MG63 (cell line): ENCODE data around the gene RANBP9. TPM values are rescaled to one million over a fixed set of nuclear protein-coding genes. Genes with fewer than 3 reads are reported as not detected.

Experiments used
- DNase-seq: peaks from one replicate; pipeline ENCODE4 v3.0.0-alpha.2; 2020
- H3K27me3 ChIP-seq: fragments of 250-450 bp; sonication (Bioruptor Pico); 2 replicates; pipeline ENCODE4 v1.5.1; 2020; ENCODE audit warnings: mild to moderate bottlenecking, moderate library complexity
- H3K36me3 ChIP-seq: fragments of 250-450 bp; sonication (Bioruptor Pico); 2 replicates; pipeline ENCODE4 v1.5.1; 2020; ENCODE audit warnings: mild to moderate bottlenecking, moderate library complexity
- H3K4me3 ChIP-seq: fragments of 250-450 bp; sonication (Bioruptor Pico); 2 replicates; pipeline ENCODE4 v1.5.1; 2020; ENCODE audit warnings: mild to moderate bottlenecking, moderate library complexity
- H3K9me3 ChIP-seq: fragments of 250-450 bp; sonication (Bioruptor Pico); 2 replicates; pipeline ENCODE4 v1.5.1; 2020; ENCODE audit warnings: mild to moderate bottlenecking, moderate library complexity
- total RNA-seq: library from RNA; depleted of rRNA; stranded (reverse); fragments of >200 nt; shearing (Covaris generic); gene quantifications from 2 replicates; pipeline ENCODE4 v1.2.3, GENCODE V29; 2014; ENCODE audit warnings: low replicate concordance; rRNA removed

Gene RANBP9
- total RNA-seq, 1 experiment from 2014 or later, result 45.2 TPM

- Histone ChIP-seq H3K9me3 (peaks cover 9% of the 10 kb centered on the region; the same call in 1 of the 2 replicates), H3K4me3 (peak within 1 kb of the TSS; percentile 74), H3K27me3 (no peaks in the 10 kb centered on the region; the same call in 1 of the 2 replicates), H3K36me3 (peaks cover 6% of the 10 kb centered on the region)
- peak; percentile 93 for DNase-seq
Measured at GRCh38 chr6:13574571-13575376, 136.9 kb downstream of the RANBP9 start, which contains the start of gene SIRT5. SIRT5 (plus strand) TSS chr6:13574601; CDS start chr6:13584111, 9,510 bp downstream.

GRCh38 chr6:13574149-13574570, 137.5 kb downstream of the RANBP9 start:
- Histone ChIP-seq H3K4me3 (peak overlapping the region; percentile 74), H3K36me3 (peaks cover 6% of the 10 kb centered on the region; the same call in 1 of the 2 replicates), H3K9me3 (peaks cover 9% of the 10 kb centered on the region; the same call in 1 of the 2 replicates), H3K27me3 (peaks cover 4% of the 10 kb centered on the region; the same call in 1 of the 2 replicates)
- peak; percentile 98 for DNase-seq

GRCh38 chr6:13573669-13574110, 137.9 kb downstream of the RANBP9 start:
- H3K27me3 ChIP-seq, result peaks cover 6% of the 10 kb centered on the region; the same call in 1 of the 2 replicates
- peaks cover 6% of the 10 kb centered on the region; the same call in 1 of the 2 replicates for H3K36me3 ChIP-seq
- DNase-seq, result peak; percentile 59
- peaks cover 9% of the 10 kb centered on the region; the same call in 1 of the 2 replicates for H3K9me3 ChIP-seq
- H3K4me3 ChIP-seq, result peak overlapping the region; percentile 74

GRCh38 chr6:13572951-13573654, 138.5 kb downstream of the RANBP9 start:
- H3K36me3 ChIP-seq, result peaks cover 6% of the 10 kb centered on the region; the same call in 1 of the 2 replicates
- peaks cover 6% of the 10 kb centered on the region; the same call in 1 of the 2 replicates for H3K27me3 ChIP-seq
- H3K4me3 ChIP-seq, result peak overlapping the region; percentile 74
- peaks cover 9% of the 10 kb centered on the region; the same call in 1 of the 2 replicates for H3K9me3 ChIP-seq
- no peak for DNase-seq

GRCh38 chr6:13572240-13572639, 139.4 kb downstream of the RANBP9 start:
- Histone ChIP-seq H3K27me3 (peaks cover 6% of the 10 kb centered on the region; the same call in 1 of the 2 replicates), H3K9me3 (peaks cover 6% of the 10 kb centered on the region; the same call in 1 of the 2 replicates), H3K36me3 (peaks cover 6% of the 10 kb centered on the region; the same call in 1 of the 2 replicates), H3K4me3 (no peak overlapping the region)
- DNase-seq, result no peak

Other genes starting within 250 kb of the RANBP9 start
- 0.72 and 1.3 TPM in 2 replicates for gene GFOD1, start 224.2 kb downstream of the RANBP9 start, total RNA-seq
- gene SIRT5, start 137.2 kb downstream of the RANBP9 start, total RNA-seq, result 18.1 and 34.3 TPM in 2 replicates
- 222 and 307 TPM in 2 replicates for gene NOL7, start 96.5 kb downstream of the RANBP9 start, total RNA-seq
- 32.5 and 51.5 TPM in 2 replicates for gene MCUR1, start 102.7 kb upstream of the RANBP9 start, total RNA-seq
- 0.23 and 0.42 TPM in 2 replicates for gene RNF182, start 213.1 kb upstream of the RANBP9 start, total RNA-seq